Body of pancreas (tissue), 4 donors: ENCODE results near the gene NEK11.

Experiments used
- CTCF ChIP-seq, 7 experiments: fragments of 450-650 bp in 4 of 7; fragments of 200-600 bp in 3 of 7; sonication (generic) in 3 of 7; IDR thresholded peaks; one replicate each; pipeline ENCODE4 v1.5.1; 2016 to 2019; ENCODE audit warnings: antibody characterized with exemption in 7 of 7
- POLR2A ChIP-seq, 3 donors: fragments of 450-650 bp; IDR thresholded peaks; one replicate each; pipeline ENCODE4 v1.6.1; 2016; ENCODE audit warnings: antibody characterized with exemption in 3 of 3, mild to moderate bottlenecking in 2 of 3

- TF ChIP-seq POLR2A (IDR thresholded peaks at IDR 0.05) (no peak), CTCF (IDR thresholded peaks at IDR 0.05) (no peak)
Observed at GRCh38 chr3:130997289-130997688, 29.4 kb upstream of the NEK11 start.
